ENCODE data around the gene PIK3CD. TPM values are rescaled to one million over a fixed set of nuclear protein-coding genes. Genes with fewer than 3 reads are reported as not detected.

Gene PIK3CD
- 4.2 and 8.4 TPM in 2 replicates for total RNA-seq

GRCh38 chr1:9651565-9652378 lies at the start of gene PIK3CD:
Gene PIK3CD, plus strand, starts transcription at chr1:9651731. Its CDS starts 58,725 bp downstream, at chr1:9710456.

Other genes with a start within 250 kb of the PIK3CD start
- 4.9 and 6.7 TPM in 2 replicates for gene SLC25A33, start 112.3 kb upstream of the PIK3CD start, total RNA-seq
- 10.5 and 11.8 TPM in 2 replicates for gene TMEM201, start 62.8 kb upstream of the PIK3CD start, total RNA-seq
- gene CLSTN1, start 172.2 kb downstream of the PIK3CD start, total RNA-seq: 84.9 and 92.4 TPM in 2 replicates

All from vein endothelial cell (primary cell).